NCI-H524 treated with DMSO at 0.1 percent for 48 hours (cell line): Measurements from ENCODE around the gene UGT1A1.

Source experiments
- DNase-seq: peaks from one replicate; lab custom pipeline; 2025; lab: John Stamatoyannopoulos, UW

UGT1A1 gene

GRCh38 chr2:233758141-233758540 is 1.9 kb upstream of the UGT1A1 start:
- no peak for DNase-seq

GRCh38 chr2:233758849-233759248 is 1.2 kb upstream of the UGT1A1 start:
- DNase-seq: no peak

GRCh38 chr2:233761040-233761769 is 1.1 kb downstream of the UGT1A1 start:
- DNase-seq: no peak

GRCh38 chr2:233764264-233764663 is 4.2 kb downstream of the UGT1A1 start:
- DNase-seq: no peak

GRCh38 chr2:233764761-233765160 is 4.7 kb downstream of the UGT1A1 start:
- no peak for DNase-seq

GRCh38 chr2:233766416-233766815 is 6.3 kb downstream of the UGT1A1 start:
- DNase-seq: no peak

- DNase-seq: no peak
These were observed 8.0 kb downstream of the UGT1A1 start for GRCh38 chr2:233768076-233768475.

GRCh38 chr2:233769260-233769659 is 9.2 kb downstream of the UGT1A1 start:
- no peak for DNase-seq

- DNase-seq: no peak
These were observed 12.1 kb downstream of the UGT1A1 start for GRCh38 chr2:233772153-233772552.

- DNase-seq: no peak
These were observed 12.5 kb downstream of the UGT1A1 start for GRCh38 chr2:233772583-233772982.

- DNase-seq: no peak
These were observed 13.8 kb downstream of the UGT1A1 start for GRCh38 chr2:233773854-233774253.

GRCh38 chr2:233775414-233775813 is 15.3 kb downstream of the UGT1A1 start:
- no peak for DNase-seq

- no peak for DNase-seq
These were observed 18.0 kb downstream of the UGT1A1 start, which contains the start of gene MROH2A for GRCh38 chr2:233778030-233778429. TSS of gene MROH2A (plus strand) at chr2:233778330. CDS start at chr2:233779359, 1,029 bp downstream.

GRCh38 chr2:233779722-233780121 is 19.7 kb downstream of the UGT1A1 start:
- DNase-seq: no peak

- no peak for DNase-seq
These were observed 20.7 kb downstream of the UGT1A1 start for GRCh38 chr2:233780771-233781170.

- no peak for DNase-seq
These were observed 29.5 kb downstream of the UGT1A1 start for GRCh38 chr2:233789554-233789953.

- DNase-seq: no peak
These were observed 31.2 kb downstream of the UGT1A1 start for GRCh38 chr2:233791151-233791882.

GRCh38 chr2:233791883-233792329 is 31.8 kb downstream of the UGT1A1 start:
- no peak for DNase-seq

GRCh38 chr2:233792720-233793119 is 32.6 kb downstream of the UGT1A1 start:
- DNase-seq: no peak

GRCh38 chr2:233793465-233794127 is 33.5 kb downstream of the UGT1A1 start:
- no peak for DNase-seq

- no peak for DNase-seq
These were observed 34.1 kb downstream of the UGT1A1 start for GRCh38 chr2:233794128-233794658.

- no peak for DNase-seq
These were observed 35.7 kb downstream of the UGT1A1 start for GRCh38 chr2:233795735-233796171.
